SKM-1 (cell line): ENCODE data around the gene TFAP2D.
A peak's percentile ranks its signal among the peaks of the same experiment; 100 is the strongest.

Experiments used
- DNase-seq: peaks from one replicate; lab custom pipeline; 2025; ENCODE audit not compliant: unreplicated experiment; lab: John Stamatoyannopoulos, UW

TFAP2D gene

DNA sequence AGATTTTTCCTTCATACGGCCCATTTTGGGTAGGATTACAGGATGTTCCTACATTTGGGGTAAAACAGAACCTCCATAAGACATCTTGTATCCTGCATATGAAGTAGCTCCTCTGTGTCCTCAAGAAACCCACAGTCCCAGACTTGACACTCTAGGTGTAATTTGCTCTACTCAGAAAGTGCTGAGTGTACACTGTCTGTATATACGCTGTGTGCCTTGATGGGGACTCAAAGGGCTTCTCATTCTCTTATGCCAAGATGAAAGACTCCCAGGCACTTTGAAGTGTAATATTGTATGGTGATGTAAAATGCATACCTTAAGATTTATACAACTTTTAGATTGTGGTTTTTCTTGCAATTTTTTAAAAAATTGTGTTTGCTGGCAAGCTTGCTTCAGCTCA, 5.2 kb downstream of the TFAP2D start:
- no peak for DNase-seq

DNA sequence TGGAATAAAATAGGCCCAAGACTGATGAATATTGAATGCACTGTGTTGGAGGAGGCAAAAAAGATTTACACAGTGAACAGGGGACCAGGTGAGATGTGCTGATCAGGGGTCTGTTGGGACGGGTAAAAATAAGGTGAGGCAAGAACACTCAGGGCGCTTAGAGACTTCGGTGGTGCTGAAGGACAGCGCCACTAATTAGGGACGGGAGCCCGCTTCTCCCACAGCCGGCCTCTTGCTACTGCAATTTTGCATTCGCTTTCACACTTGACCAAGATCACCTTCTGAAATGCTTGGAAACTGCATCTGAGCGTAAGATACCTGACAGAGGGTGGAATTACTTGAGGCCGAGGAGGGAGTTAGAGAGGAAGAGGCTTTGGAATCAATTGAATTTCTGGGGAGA, 7.3 kb downstream of the TFAP2D start:
- no peak for DNase-seq

DNA sequence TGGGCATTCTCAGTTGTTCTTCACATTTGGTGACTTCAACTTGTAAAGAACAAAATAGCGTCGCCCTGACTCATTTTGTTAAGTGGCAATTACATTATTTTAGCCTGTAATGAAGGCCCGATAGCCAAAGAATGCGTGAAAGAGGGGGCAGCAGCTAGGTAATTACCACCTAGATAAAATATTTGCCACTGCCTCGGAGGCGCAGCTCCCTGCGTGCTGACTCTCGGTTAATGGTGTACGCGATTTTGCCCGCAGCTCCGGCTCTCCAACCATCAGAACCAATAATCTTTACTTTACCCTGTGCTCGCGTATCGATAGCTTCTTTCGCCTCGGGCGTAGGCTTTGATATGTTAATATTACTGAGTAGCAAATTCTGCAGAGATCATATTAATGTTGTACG, 8.7 kb downstream of the TFAP2D start:
- no peak for DNase-seq

DNA sequence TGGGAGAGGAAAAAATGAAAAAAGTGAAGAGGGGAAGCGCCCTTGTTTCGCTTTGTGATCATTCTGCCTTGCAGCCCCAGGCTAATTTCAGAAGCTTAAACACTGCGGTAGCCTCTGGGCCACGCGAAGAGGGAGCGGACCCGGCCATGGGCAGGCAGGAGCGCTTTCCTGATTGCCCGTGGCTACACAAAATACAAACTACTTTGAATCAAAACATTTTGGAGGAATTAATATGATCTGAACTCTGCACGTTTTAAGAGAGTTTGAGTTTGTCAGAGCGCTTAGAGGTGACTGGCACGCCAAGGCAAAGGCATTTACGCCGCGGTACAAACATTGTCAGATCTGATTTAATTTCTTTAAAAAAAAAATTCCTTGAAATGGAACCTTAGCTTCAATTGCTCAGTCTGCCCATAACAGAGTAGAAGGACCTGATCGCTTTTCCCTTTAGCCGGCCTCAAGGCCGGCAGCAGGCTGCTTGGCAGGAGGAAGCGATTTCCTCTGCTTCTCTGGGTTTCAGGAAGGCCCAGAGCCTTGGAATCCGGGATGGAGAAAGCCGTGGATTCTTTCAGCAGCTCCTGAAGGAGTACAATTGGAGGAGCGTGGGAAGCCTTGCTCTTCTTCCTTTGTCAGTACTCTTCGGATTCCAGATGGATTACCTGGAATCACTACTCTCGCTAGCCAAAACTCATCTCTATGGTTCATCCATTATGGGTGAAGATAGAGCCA, 9.7 kb downstream of the TFAP2D start:
- DNase-seq: no peak

DNA sequence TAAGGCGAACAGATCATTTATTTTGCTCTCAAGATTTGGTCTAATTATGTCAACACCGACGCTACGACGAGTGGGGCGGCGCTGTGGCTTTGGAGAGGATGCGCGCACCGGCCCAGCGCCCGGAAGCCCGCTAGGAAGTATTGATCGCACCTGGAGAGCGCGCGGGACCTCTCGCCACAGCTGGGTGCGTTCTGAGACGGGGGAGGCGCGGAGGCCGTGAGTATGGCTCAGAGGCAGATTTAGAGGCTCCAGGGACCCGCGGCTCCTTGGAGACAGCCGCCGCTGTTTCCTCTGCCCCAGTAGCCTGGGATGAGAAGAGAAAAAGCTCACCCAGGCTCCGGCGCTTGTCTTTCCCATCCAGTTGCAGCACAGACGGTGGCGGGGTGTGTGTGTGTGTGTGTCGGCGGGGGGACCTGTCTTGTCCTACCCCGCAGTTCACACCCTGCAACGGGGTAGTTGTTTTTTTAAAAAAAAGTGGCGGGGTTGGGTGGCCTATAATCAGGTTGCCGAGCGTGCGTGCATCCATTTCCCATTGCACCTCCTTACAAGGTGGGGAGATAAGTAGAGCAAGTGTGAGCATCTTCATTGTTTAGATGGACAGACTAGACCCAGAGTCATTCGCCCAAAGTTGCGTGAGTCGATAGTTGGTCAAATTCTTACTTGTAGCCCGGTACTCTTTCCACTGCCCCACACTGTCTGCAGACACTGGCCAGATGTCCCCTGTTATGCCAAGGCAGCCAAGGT, 11.2 kb downstream of the TFAP2D start:
- DNase-seq: no peak

DNA sequence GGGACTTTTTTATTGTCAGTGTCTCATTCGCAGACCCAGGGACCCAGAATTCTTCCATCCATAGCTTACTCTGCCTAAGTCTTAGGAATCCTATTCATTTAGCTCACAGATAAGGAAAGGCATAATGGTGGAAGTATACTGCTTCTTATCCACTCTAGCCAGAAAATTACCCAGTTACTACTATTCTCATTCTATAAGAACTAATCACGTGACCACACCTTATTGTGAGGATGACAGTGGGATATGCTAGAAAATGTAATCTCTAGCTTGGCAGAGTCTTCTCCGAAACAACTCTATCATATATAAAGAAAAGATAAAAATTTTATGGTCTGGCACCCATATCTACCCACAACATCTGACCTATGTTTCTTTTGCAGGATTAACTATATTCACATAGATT, 21.2 kb downstream of the TFAP2D start:
- no peak for DNase-seq

DNA sequence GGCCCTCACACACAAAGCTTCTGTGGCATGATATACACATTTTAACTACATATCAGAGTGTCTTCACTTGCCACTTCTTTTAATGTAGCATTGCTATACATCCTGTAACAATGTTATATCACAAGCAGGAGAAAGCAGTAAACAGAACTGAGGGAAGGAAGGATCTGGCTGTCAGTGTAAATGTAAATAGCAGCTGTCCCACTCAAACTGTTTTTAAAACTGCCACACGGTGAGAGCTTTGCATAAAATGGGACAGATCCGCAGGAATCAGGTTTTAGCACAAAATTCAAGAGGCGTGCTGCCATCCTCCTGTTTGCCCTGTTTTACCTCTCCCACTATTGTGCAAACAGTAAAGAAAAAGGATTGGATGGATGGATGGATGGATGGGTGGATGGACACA, 28.8 kb downstream of the TFAP2D start:
- no peak for DNase-seq

DNA sequence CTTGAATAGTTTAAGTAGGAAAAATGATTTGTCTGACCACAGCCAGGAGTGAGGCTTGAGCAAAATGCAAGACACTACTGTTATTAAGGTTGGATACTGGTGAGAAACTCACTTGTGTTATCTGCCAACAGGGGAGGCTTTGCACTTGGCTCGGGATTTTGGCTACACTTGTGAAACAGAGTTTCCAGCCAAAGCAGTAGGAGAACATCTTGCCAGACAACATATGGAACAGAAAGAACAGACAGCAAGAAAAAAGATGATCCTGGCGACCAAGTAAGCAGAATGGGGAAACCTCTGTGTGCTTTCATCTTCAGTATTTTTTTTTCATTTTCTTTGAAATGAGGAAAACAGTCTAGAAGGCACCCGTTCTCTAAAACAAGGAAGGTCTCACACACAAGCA, 31.6 kb downstream of the TFAP2D start:
- DNase-seq: no peak

DNA sequence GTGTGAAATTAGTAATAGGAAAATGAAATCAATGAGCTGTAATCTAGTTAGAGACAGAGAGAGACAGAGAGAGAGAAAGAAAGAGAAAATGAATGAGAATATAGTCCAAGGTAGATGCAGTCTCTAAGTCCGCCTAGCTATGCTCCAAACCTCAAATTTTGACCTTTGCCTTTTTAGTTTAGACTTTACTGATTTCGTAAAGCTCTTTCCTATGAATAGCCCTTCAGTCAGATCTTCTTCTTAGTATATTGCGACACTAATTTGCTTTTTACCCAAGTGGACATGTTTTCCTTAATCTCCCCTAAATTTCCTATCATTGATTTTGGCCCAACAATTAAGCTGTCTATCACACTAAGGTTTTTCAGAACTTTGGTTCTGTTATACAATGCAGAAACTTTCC, 49.5 kb downstream of the TFAP2D start:
- no peak for DNase-seq

DNA sequence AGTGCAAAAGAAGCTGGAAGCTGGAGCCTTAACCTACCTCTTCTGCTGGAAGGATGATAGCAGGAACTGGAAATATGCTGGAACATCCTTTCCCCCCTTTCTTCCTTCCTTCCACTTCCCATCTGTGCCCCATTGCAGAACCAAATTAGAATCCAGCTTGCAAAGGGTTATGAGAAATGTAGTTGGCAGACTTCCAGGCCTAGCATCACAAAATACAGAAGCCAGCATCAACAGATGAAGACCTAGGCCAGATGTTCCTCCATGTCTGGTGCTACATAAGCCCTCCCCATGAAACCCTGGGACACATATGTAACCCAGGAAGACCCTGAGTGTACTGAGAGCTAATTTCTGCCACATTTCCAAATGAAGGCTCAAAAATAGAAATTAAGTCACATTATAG, 65.4 kb downstream of the TFAP2D start:
- DNase-seq: no peak

DNA sequence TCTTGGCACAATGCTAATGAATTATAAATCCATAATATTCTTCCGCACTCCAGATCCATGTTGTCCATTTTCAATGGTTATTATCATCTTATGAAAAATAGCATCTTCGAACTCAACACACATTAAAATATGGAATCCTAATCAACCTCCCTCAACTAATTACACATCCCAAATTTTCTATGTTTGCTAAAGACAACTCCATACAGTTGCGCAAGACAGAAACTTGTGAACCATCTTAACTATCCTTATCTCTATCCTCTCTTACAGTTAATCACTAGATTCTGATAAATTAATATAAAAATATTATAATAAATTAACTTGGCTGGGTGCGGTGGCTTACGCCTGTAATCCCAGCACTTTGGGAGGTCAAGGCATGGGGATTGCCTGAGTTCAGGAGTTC, 67.1 kb downstream of the TFAP2D start:
- no peak for DNase-seq

DNA sequence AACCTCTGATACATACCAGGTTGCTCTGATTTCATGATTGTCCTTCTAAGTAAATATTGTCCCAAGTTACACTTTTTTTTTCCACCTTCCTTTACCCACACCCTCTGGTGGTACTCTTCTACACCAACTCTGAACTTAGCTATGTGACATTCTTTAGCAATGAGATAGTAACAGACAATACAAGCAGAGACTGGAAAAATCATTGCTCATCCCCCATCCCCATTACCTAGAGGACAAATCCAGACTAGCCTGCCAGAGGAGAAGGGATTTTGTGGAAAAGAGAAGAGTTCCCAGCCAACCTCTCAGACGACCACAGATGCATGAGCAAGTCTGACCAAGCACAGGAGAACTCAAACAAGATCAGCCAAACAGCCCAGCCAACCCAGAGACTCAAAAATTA, 72.6 kb downstream of the TFAP2D start:
- DNase-seq: no peak

DNA sequence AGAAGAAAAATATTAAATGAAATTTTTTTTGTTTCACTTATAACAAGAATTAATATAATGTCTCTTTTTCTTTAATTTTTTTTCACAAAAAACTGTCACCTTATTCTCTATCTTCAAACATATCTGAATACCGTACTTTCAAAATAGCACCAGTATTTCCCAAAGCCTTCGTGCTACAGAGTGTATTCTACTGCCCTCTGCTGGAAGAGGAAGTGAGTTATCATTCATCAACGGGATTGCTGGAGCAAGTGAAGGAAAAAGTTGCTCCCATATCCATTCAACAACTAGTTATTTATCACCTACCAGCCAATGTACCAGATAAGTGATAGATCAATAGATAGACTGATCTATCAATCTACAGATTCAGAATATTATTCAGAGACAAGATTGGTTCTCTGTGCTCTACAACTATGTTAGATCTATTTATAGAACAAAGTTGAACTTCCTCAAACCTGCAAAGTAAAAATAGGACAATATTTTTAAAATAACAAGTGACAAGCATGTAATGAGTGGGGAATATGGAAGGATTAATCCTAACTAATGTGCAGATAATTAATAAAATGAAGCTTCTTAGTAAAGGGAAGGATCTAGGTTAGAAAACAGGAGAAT, 78.7 kb downstream of the TFAP2D start:
- no peak for DNase-seq

DNA sequence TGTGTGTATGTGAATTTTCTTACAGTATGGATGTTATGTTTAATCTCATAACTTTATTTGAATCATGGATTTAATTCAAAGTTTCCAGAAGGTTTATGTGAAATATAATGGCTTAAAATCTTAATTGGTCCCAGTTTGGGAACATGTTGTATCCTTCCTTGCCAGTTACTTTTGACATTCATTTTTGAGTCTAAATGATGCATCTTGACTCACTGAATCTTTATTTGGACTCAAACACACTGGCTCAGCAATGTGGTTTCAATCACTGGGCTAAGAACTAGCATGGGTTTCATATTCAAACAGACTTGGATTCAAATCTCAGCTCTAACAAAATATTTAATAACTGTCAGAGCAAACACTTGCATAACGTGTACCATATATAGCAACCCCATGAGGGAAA, 79.4 kb downstream of the TFAP2D start:
- DNase-seq: no peak

DNA sequence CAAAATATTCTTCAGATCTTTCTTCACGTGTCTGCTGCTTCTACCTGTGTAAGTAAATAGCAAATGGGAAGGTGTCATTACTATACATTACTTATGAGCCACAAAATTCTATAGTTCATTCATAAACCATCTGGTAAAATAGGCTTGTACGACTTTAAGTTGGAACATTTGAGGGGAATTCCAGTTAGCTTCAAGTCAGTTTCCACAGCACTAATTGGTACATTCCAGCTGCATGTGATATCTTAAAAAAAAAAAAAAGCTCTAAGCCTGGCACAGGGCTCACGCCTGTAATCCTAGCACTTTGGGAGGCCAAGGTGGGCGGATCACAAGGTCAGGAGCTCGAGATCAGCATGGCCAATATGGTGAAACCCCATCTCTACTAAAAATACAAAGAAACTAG, 82.2 kb downstream of the TFAP2D start:
- no peak for DNase-seq

DNA sequence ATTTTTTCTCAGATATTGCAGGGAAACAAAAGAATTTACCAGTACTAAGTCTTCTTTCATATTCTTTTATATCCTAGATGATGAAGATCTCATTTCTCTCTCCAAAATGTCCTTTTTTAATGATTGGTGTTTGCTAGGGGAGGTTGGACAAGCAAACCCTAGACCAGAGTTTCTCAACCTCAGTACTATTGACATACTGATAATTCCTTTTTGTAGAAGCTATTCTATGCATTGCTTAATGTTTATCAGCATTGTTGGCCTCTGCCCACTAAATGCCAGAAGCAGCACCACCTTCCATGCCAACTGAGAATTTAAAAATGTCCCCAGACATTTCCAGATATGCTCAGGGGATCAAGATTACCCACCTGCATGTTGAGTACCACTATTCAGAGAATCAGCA, 91.0 kb downstream of the TFAP2D start:
- no peak for DNase-seq

DNA sequence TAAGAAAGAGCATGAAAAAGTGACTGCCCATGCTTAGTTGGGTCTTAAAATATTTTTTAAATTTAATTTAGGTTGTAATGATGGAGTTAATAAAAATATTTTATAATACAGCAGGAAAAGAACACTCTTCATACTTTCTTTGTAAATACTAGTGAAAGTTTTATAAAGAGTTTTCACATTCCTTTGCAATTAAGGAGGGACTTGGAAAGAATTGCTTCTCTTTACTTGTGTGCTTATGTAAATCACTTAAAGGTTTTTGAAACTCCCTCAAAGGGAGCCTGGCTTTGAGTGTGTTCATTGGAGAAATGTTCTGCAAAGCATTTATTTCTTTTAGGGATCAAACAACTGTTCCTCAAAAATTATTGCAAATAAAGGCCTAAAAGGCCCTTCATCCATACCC, 93.7 kb downstream of the TFAP2D start:
- no peak for DNase-seq

DNA sequence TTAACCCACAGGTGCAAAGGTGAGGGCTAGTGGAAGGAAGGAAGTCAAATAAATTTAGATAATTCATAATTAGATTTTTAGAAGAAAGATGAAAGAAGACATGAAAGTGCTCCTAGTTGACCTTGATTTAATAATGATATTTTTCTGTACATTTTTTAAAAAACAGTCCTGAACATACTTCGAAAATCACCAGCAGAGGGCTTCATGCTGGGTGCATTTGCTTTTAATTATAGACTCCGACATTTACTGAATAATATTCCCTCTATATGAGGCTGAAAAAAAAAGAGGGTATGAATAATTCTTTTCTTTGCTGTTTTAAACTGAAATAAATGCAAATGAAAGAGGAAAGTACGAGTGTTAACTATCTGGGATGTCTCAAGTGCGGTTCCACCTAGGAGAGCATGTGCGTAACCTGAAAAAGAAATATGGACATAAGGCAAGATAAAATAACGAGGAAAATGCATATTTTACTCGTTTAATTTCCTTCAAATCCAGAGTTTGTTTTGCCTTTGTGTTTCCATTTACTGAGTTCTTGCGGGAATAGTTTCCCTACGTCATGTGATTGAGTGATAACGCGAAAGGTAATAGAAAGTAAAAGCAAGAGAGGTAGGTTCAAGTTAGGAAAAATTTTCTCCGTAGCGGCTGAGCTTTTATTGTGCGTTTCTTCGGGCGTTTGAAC, 102.2 kb downstream of the TFAP2D start:
- peak; percentile 41 for DNase-seq

DNA sequence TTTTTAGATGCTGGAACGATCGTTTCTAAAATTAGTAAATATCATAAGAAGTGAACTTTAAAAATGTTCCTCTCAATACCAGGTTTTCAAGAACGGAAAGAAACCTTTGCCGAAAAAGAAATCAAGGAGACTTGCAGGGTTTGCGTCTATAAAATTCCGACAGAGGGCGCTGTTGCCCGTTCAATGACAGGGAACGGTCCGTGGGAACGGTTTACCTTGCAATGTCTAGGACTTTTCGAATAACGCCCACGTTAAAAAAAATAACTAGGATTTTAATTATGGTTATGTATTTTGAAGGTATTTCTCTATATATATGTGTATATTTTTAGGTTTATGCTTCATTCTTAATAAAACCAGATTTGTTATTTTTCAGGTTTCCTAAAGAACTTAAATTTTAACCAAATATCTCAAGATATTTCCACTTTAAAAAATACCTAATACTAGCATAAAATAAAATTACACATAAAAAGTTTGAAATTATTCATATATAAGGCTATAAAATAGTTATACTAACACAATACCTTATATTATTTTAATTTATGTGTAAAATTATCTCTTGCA, 102.9 kb downstream of the TFAP2D start:
- peak; percentile 77 for DNase-seq

DNA sequence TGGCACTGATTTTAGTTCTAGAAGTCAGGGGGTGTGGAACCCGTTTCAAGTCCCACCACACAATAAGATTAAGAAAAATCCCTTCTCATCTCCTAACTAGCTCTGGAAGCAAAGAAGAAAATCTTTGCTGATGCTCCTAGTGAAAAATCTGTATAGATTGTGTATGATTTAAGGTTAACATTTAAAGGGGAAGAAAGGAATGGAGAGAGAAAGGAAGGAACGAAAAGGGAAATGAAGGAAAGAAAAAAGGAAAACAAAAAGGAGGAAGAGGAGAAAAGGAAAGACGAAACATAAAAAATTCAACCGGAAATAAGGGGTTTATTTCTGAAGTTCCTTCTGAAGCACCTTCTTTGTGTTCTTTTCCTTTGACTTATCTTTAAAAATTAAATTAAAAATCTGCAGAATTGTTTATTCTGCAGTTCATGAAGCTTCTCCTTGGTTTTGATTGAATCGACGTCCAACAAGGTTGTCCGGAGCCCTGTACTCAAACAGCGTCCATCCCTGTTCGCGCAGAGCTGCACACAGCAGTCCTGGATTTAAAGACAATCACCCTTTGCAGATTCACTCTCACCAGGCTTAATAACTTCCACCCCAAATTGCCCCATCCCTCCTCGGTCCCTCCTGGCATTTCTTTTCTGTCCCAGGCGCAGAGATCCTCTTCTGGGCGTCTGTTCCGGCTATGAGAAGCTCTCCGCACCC, 103.8 kb downstream of the TFAP2D start:
- DNase-seq: no peak

DNA sequence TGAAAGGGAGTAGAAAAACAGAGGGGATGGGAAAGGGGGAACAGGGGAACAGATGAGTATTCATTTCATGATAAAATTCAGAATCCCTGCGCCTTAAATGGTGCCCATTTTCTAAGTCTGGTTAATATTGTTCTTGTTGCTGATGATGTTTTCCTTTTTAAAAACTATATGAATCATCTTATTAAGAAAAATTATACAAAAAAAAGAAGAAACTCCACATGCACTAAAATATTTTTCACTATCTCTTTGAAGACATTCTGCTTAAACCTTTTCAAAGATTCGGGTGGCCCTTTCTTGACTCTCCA, 104.3 kb downstream of the TFAP2D start:
- DNase-seq: no peak
